HFFc6 (cell line): ENCODE measurements around the gene GALNT11. TPM values are rescaled to one million over a fixed set of nuclear protein-coding genes. Genes with fewer than 3 reads are reported as not detected.

Experiments
- DNase-seq: peaks from one replicate; pipeline ENCODE4 v3.0.0-alpha.2; 2018
- H3K27ac Mint-ChIP-seq: 2 replicates; pipeline ENCODE4 v1.8.0; 2020; ENCODE audit warnings: mild to moderate bottlenecking, mixed read lengths
- H3K27me3 Mint-ChIP-seq: 2 replicates; pipeline ENCODE4 v1.8.0; 2021; ENCODE audit warnings: mild to moderate bottlenecking, moderate library complexity, mixed read lengths; ENCODE audit not compliant: insufficient read depth
- H3K36me3 Mint-ChIP-seq: 2 replicates; pipeline ENCODE4 v1.8.0; 2021; ENCODE audit warnings: low read depth, mixed read lengths
- H3K4me1 Mint-ChIP-seq: 2 replicates; pipeline ENCODE4 v1.8.0; 2020; ENCODE audit warnings: low read depth, mixed read lengths
- H3K4me3 Mint-ChIP-seq: 2 replicates; pipeline ENCODE4 v1.8.0; 2020; ENCODE audit warnings: mild to moderate bottlenecking, moderate library complexity, mixed read lengths
- H3K9me3 Mint-ChIP-seq: 2 replicates; pipeline ENCODE4 v1.8.0; 2020; ENCODE audit warnings: mild to moderate bottlenecking, mixed read lengths
- total RNA-seq, 6 experiments: library from RNA; stranded (reverse); fragmentation: NEBNext Ultra II Directional; extraction: Animal tissue kit (Norgen Biotek cat#: 25700); gene quantifications; 2 replicates in 1 of 6; 3 replicates in 5 of 6; pipeline ENCODE4 v1.2.3, GENCODE V29; 2021
- TF ChIP-seq, protein P1 (sequence below): fragments of 200-600 bp; sonication (generic); IDR thresholded peaks from 2 replicates; pipeline ENCODE4 v1.5.0; 2021; ENCODE audit warnings: antibody characterized with exemption, mild to moderate bottlenecking

Gene GALNT11
- total RNA-seq, 6 experiments from 2014 or later = 21.8 to 27.7 (median 23.6) TPM

DNA sequence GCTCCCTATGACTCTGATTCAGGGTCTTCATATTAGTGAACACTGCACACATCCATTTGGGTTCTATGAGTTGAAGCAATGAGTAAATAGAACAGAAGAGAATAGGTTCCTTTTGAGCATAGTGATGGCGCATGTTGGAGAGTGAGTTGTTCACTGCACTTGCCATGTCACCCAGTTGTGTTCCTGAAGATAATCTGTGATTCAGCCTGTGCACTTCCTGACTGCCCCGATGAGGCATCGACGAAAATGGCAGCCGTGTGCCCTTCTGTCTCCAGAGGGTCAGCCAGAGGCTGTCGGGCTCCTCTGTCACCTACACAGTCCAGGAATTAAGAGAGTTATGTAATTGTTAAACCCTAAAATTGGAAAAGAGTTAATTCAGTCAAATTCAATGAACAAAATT lies 94.7 kb downstream of the GALNT11 start:
- H3K36me3 Mint-ChIP-seq = peaks cover 62% of the 10 kb centered on the region
- no peak overlapping the region for H3K27ac Mint-ChIP-seq
- no peak overlapping the region for H3K4me3 Mint-ChIP-seq
- H3K4me1 Mint-ChIP-seq = no peaks in the 10 kb centered on the region
- peaks cover 2% of the 10 kb centered on the region for H3K27me3 Mint-ChIP-seq
- H3K9me3 Mint-ChIP-seq = peaks cover 10% of the 10 kb centered on the region
- TF ChIP-seq, protein P1, sequence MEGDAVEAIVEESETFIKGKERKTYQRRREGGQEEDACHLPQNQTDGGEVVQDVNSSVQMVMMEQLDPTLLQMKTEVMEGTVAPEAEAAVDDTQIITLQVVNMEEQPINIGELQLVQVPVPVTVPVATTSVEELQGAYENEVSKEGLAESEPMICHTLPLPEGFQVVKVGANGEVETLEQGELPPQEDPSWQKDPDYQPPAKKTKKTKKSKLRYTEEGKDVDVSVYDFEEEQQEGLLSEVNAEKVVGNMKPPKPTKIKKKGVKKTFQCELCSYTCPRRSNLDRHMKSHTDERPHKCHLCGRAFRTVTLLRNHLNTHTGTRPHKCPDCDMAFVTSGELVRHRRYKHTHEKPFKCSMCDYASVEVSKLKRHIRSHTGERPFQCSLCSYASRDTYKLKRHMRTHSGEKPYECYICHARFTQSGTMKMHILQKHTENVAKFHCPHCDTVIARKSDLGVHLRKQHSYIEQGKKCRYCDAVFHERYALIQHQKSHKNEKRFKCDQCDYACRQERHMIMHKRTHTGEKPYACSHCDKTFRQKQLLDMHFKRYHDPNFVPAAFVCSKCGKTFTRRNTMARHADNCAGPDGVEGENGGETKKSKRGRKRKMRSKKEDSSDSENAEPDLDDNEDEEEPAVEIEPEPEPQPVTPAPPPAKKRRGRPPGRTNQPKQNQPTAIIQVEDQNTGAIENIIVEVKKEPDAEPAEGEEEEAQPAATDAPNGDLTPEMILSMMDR = no peak
- no peak for DNase-seq

DNA sequence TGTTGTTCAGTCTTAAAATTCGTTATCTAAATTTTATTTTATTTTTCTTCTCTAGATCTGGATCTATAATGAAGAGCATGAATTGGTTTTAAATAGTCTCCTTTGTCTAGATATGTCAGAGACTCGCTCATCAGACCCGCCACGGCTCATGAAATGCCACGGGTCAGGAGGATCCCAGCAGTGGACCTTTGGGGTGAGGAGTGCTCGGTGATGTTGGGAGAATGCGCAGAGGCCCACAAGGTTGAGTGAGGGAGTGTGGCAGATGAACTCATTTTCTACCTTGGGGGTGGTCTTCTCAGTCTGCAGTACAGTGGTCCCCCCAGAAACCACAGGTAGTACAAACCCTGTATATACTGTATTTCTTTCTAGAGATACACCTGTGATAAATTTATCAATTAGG lies 95.3 kb downstream of the GALNT11 start:
- peaks cover 66% of the 10 kb centered on the region for H3K36me3 Mint-ChIP-seq
- H3K27ac Mint-ChIP-seq = no peak overlapping the region
- DNase-seq = no peak
- no peaks in the 10 kb centered on the region for H3K4me1 Mint-ChIP-seq
- TF ChIP-seq, protein P1 = no peak
- peaks cover 2% of the 10 kb centered on the region for H3K27me3 Mint-ChIP-seq
- peaks cover 10% of the 10 kb centered on the region for H3K9me3 Mint-ChIP-seq
- H3K4me3 Mint-ChIP-seq = no peak overlapping the region

DNA sequence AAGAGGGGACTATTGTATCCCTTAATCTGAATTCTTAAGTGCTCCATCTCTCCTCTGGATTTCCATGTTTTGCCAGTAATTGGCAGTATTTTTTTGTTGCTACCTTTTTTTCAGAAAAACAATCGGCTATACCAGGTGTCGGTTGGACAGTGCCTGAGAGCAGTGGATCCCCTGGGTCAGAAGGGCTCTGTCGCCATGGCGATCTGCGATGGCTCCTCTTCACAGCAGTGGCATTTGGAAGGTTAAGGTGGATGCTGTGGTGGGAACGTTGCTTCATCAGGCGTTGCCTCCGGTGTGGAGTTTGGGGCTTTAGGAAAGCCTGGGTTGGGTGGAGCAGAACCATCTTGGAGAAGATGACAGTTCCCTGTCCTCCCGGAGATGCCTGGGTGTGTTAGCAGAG lies 96.0 kb downstream of the GALNT11 start:
- no peak for DNase-seq
- Mint-ChIP-seq H3K9me3 (peaks cover 10% of the 10 kb centered on the region), H3K27ac (no peak overlapping the region), H3K36me3 (peaks cover 66% of the 10 kb centered on the region), H3K4me1 (no peaks in the 10 kb centered on the region), H3K4me3 (no peak overlapping the region), H3K27me3 (peaks cover 2% of the 10 kb centered on the region; the same call in 1 of the 2 replicates)
- TF ChIP-seq, protein P1 = no peak

DNA sequence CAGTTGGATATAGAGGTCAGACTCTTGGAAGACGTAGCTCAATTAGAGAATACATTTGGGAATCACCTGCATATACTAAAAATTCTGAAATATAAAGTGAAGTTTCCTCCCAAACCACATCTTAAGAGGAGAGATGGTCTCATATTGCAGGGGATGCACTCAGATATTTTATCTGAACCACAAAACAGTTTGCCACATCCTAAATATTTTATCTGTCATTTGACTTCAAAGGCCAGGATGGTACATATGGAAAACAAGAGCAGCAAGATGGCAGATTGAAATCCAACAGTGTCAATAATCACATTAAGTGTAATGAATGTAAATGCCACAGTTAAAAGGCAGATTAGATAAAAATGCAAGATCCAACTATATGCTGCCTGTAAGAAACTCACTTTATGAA lies 97.1 kb downstream of the GALNT11 start:
- Mint-ChIP-seq H3K27me3 (peaks cover 2% of the 10 kb centered on the region; the same call in 1 of the 2 replicates), H3K4me1 (no peaks in the 10 kb centered on the region), H3K27ac (no peak overlapping the region), H3K9me3 (peaks cover 10% of the 10 kb centered on the region), H3K4me3 (no peak overlapping the region), H3K36me3 (peaks cover 77% of the 10 kb centered on the region)
- DNase-seq = no peak
- TF ChIP-seq, protein P1 = no peak

DNA sequence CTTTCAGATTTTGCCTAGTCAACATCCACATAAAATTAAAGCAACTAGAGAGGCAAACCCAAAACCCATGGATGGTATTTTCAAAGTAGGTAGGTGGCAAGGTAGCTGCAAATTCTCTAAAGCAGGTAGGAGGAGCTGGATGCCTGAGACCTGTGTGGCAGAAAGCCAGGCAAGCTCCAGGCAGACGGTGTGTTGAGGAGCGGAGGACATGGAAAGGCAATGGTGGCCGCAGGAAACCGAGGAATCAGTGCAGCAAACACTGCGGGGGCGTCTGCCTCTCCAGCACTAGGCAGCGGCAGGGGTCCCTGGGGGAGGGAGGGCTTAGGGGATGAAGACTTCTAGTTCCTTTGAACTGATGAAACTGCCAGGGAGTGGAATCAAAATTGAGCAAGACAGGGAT lies 101.3 kb downstream of the GALNT11 start:
- TF ChIP-seq, protein P1 = no peak
- Mint-ChIP-seq H3K4me3 (no peak overlapping the region), H3K36me3 (peaks cover 82% of the 10 kb centered on the region), H3K27me3 (no peaks in the 10 kb centered on the region; the same call in none of the 2 replicates), H3K4me1 (no peaks in the 10 kb centered on the region), H3K9me3 (peaks cover 15% of the 10 kb centered on the region), H3K27ac (no peak overlapping the region)
- DNase-seq = no peak

DNA sequence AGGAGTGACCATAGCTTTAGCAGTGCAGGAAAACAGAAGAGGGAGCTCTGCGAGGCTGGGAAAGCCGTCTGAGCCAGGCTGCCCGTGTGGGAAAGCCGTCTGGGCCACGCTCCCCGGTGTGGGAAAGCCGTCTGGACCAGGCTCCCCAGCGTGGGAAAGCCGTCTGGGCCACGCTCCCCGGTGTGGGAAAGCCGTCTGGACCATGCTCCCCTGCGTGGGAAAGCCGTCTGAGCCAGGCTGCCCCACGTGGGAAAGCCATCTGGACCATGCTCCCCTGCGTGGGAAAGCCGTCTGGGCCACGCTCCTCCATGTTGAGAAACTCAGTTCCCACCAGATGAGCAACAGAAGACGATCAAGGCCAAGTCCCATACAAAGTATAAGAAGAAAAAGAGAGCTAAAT lies 101.8 kb downstream of the GALNT11 start:
- peaks cover 81% of the 10 kb centered on the region for H3K36me3 Mint-ChIP-seq
- DNase-seq = no peak
- H3K4me3 Mint-ChIP-seq = no peak overlapping the region
- TF ChIP-seq, protein P1 = no peak
- no peaks in the 10 kb centered on the region; the same call in none of the 2 replicates for H3K27me3 Mint-ChIP-seq
- H3K4me1 Mint-ChIP-seq = no peaks in the 10 kb centered on the region
- H3K27ac Mint-ChIP-seq = no peak overlapping the region
- H3K9me3 Mint-ChIP-seq = peaks cover 15% of the 10 kb centered on the region
